Left lung (tissue), 10 donors: ENCODE measurements around the gene ITGA11. TPM values are rescaled to one million over a fixed set of nuclear protein-coding genes. Genes with fewer than 3 reads are reported as not detected.

Source experiments
- ATAC-seq: fragments of 200-7000 bp; cut with Tn5 transposase; one replicate; pipeline ENCODE4 v1.9.1; 2020; ENCODE audit warnings: moderate library complexity
- DNase-seq, 4 donors: peaks; one replicate each; pipeline ENCODE4 v3.0.0-alpha.2; 2013 to 2020
- H3K27ac ChIP-seq, 2 donors: fragments of 200-600 bp; sonication (generic) in 1 of 2; one replicate each; pipeline versions ENCODE4 v1.5.0 to v1.8.0; 2020 to 2021
- H3K27me3 ChIP-seq, 2 donors: fragments of 200-600 bp; sonication (generic) in 1 of 2; one replicate each; pipeline versions ENCODE4 v1.5.0 to v1.8.0; 2020 to 2021
- H3K36me3 ChIP-seq, 2 donors: fragments of 200-600 bp; sonication (generic) in 1 of 2; one replicate each; pipeline versions ENCODE4 v1.5.0 to v1.8.0; 2020 to 2021
- H3K4me1 ChIP-seq, 2 donors: fragments of 200-600 bp; one replicate each; pipeline ENCODE4 v1.8.0; 2021
- H3K4me3 ChIP-seq, 2 donors: fragments of 200-600 bp; sonication (generic) in 1 of 2; one replicate each; pipeline versions ENCODE4 v1.5.0 to v1.8.0; 2020 to 2021; ENCODE audit warnings: mild to moderate bottlenecking in 1 of 2
- H3K9me3 ChIP-seq, 2 donors: fragments of 200-600 bp; sonication (generic) in 1 of 2; one replicate each; pipeline versions ENCODE4 v1.5.0 to v1.8.0; 2020 to 2021
- CTCF ChIP-seq, 2 donors: fragments of 200-600 bp; sonication (generic) in 1 of 2; IDR thresholded peaks; one replicate each; pipeline versions ENCODE4 v1.5.0 to v1.8.0; 2021; ENCODE audit warnings: antibody characterized with exemption in 2 of 2
- intact Hi-C, 2 donors: fragments of 100-400 bp; cut with DNase I; formaldehyde crosslinking; loops; one replicate each; pipeline versions ENCODE4 v1.11.2 to v1.14.2; 2022
- polyA plus RNA-seq, 6 donors: library from polyadenylated mRNA; unstranded; fragments of 120-200 nt; gene quantifications; one replicate each; pipeline ENCODE4 v1.2.1, GENCODE V29; 2013; ENCODE audit not compliant: insufficient read length in 6 of 6
- total RNA-seq, 2 donors: library from RNA; stranded (reverse); fragmentation: NEBNext Ultra II Directional; extraction: Animal tissue kit (Norgen Biotek cat#: 25700); gene quantifications; one replicate each; pipeline ENCODE4 v1.2.1, GENCODE V29; 2021
- donor health status: DM: no; HTN: yes; CAD: no.
- donor health status: DM: no; HTN: no; CAD: no.

ITGA11 gene
- total and polyA plus RNA-seq, 8 donors: 1.1 to 7.3 (median 1.8) TPM

GRCh38 chr15:68403161-68403941 is 28.6 kb downstream of the ITGA11 start:
- DNase-seq: no peak

GRCh38 chr15:68402432-68403160 is 29.4 kb downstream of the ITGA11 start:
- no peak for ATAC-seq
- Histone ChIP-seq H3K36me3 (no peaks in the 10 kb centered on the region), H3K4me1 (no peaks in the 10 kb centered on the region), H3K4me3 (no peak overlapping the region), H3K27me3 (no peaks in the 10 kb centered on the region), H3K9me3 (no peaks in the 10 kb centered on the region), H3K27ac (no peak overlapping the region)
- TF ChIP-seq CTCF (IDR thresholded peaks at IDR 0.05): no peak
- no peak for DNase-seq
- intact Hi-C loops: no loop called here

More at GRCh38 chr15:68403161-68403941, 28.6 kb downstream of the ITGA11 start:
- H3K4me1 ChIP-seq: no peaks in the 10 kb centered on the region
- H3K36me3 ChIP-seq: no peaks in the 10 kb centered on the region
- no peak for TF ChIP-seq CTCF (IDR thresholded peaks at IDR 0.05)
- intact Hi-C loops: no loop called here
- no peaks in the 10 kb centered on the region for H3K9me3 ChIP-seq
- H3K27ac ChIP-seq: no peak overlapping the region
- H3K27me3 ChIP-seq: no peaks in the 10 kb centered on the region
- ATAC-seq: no peak
- no peak overlapping the region for H3K4me3 ChIP-seq

DNA sequence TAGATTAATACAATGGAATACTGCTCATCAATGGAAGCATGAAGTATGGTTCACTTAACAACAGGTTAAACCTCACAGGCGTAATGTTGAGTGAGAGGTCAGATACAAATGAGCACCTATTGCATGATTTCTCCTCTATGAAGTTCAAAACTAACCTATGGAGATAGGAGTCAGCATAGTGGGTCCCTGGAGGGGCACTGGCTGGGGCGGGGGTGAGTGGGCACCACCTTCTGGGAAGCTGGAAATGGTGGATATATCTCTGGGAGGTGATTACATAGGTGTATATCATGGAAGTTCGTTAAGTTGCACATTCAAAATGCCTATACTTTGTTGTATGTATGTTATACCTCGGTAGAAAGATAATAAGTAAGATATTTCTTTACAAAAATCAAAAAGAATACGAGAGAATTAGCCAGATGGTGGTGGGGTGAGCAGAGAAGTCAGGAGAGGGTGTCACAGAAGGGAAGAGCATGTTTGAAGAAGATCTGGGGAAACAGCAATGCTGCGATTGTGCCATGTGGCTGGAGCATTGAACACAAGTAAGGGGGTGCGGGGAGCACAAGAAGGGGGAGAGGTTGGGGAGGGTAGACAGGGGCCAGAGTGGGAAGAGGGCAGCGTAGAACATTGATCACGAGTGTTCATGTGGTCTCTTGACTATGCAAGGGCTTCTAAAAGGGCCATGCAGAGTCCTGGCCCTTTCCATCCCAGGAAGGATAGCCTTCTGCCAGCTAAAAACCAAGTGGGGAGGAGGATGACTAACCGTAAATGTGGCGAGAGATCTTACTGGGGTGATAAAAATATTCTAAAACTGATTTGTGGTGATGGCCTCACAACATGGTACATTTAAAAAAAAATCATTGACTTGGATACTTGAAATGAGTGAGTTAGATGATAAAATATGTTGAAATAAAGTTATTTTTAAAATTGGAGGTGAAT is 30.2 kb downstream of the ITGA11 start:
- DNase-seq: no peak
- Histone ChIP-seq H3K4me1 (no peaks in the 10 kb centered on the region), H3K4me3 (no peak overlapping the region), H3K27ac (no peak overlapping the region), H3K36me3 (no peaks in the 10 kb centered on the region), H3K9me3 (no peaks in the 10 kb centered on the region), H3K27me3 (no peaks in the 10 kb centered on the region)
- intact Hi-C loops: no loop called here
- no peak for TF ChIP-seq CTCF (IDR thresholded peaks at IDR 0.05)
- ATAC-seq: no peak

DNA sequence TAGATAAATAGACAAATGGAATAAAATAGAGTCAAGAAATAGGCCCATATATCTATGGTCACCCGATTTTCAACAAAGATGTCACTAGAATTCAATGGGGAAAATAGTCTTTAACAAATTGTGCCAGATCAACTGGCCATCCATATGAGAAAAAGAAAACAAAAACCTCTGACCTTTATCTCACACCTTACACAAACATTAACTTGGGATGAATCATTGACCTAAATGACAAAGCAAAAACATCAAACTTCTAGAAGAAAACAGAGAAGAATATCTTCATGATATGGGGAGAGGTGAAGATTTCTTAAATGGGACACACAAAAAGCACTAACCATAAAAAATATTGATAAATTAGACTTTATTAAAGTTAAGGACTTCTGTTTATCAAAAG is 31.9 kb downstream of the ITGA11 start:
- no peak for TF ChIP-seq CTCF (IDR thresholded peaks at IDR 0.05)
- Histone ChIP-seq H3K4me3 (no peak overlapping the region), H3K36me3 (no peaks in the 10 kb centered on the region), H3K27me3 (no peaks in the 10 kb centered on the region), H3K4me1 (no peaks in the 10 kb centered on the region), H3K27ac (no peak overlapping the region), H3K9me3 (no peaks in the 10 kb centered on the region)
- intact Hi-C loops: no loop called here
- no peak for DNase-seq
- ATAC-seq: no peak
